Measurements from ENCODE around the gene ATL2.

- TF ChIP-seq EP300 (IDR thresholded peaks at IDR 0.05) (no peak), CTCF (IDR thresholded peaks at IDR 0.05) (no peak), POLR2A (IDR thresholded peaks at IDR 0.05) (no peak)
Measured at GRCh38 chr2:38261569-38262068, 115.5 kb downstream of the ATL2 start.

All from tibial nerve (tissue), 4 donors.